NCI-H2227 treated with DMSO at 0.1 percent for 48 hours (cell line): Measurements from ENCODE around the gene DNM1.

Source experiments
- DNase-seq: peaks from one replicate; lab custom pipeline; 2025; lab: John Stamatoyannopoulos, UW

DNM1 gene

GRCh38 chr9:128205296-128205944, 2.2 kb downstream of the DNM1 start:
- no peak for DNase-seq

DNA sequence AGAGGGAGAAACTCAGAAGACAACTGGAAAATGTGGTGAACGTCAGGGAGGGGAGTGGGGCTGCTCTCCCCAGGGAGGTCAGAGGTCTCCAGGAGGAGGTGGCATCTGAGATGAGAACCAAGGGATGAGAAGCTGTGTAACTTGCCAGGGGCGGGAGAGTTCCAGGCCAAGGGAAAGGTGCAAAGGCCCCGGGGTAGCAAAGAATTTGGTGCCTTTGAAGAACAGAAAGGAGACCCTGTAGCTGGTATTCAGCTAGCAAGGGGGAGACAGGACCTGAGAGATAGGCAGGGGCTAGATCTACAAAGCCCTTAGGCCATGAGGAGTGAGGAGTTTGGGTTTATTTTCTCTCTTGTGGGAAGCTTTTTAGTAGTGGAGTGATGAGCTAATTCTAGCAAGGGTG, 3.3 kb downstream of the DNM1 start:
- DNase-seq = no peak

DNA sequence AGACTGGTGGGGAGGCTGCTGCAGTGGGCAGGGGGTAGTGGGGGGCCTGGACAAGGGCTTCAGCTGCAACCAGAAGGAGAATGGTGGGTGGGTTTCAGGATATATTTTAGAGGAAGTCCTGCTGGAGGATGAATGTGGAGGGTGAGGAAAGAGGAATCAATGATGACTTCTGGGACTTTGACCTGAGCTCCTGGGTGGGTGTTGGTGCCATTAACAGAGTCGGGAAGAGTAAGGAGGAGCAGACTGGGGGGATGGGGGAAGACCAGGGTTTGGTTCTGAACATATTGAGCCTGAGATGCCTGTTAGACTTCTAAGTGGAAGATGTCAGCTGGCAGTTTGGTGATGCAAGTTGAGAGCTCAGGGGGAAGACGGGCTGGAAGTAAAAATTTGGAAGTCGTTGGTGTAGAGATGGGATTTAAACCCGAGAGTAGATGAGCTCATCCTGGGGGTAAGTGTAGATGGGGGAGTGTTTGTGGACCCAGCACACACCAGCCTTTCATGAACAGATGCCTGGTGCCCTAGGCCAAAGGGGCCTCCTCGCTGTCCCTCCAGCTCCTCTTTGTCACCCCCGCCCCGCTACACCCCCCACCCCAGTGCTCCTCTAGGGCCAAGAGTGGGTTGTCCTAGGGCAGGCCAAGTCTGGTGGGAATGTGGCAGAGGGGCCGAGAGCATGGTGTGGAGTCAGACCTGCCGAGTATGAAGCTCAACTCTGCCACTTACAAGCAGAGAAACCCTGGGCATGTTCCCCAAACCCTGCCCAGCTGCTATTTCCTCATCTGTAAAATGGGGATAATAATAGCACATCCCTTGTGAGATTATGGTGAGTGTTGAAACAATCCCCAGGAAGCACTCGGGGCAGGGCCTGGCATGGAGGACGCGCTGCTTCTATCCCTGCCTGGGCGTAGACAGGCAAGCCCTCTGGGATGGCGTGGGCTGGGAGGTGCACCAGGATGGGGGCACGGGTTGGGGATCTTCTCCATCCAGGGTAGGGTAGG, 4.0 kb downstream of the DNM1 start:
- DNase-seq = no peak

DNA sequence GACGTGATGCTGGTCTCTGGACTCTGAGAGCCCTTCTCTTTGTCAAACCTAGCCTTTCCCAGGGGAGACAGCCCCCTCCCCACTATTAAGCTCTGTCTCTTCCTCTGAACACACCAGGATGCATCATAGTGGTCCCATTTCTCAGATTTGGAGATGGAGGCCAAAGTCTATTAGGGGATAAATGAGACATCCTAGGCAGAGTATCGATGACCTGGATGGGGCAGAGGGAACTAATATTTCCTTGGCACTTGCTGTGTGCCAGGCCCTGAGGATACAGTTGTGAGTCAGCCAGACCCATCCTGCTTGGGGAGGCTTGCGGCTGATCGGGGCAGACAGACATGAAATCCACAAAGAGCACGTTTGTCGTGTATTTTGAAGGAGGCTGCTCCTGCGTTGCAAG, 5.2 kb downstream of the DNM1 start:
- no peak for DNase-seq

DNA sequence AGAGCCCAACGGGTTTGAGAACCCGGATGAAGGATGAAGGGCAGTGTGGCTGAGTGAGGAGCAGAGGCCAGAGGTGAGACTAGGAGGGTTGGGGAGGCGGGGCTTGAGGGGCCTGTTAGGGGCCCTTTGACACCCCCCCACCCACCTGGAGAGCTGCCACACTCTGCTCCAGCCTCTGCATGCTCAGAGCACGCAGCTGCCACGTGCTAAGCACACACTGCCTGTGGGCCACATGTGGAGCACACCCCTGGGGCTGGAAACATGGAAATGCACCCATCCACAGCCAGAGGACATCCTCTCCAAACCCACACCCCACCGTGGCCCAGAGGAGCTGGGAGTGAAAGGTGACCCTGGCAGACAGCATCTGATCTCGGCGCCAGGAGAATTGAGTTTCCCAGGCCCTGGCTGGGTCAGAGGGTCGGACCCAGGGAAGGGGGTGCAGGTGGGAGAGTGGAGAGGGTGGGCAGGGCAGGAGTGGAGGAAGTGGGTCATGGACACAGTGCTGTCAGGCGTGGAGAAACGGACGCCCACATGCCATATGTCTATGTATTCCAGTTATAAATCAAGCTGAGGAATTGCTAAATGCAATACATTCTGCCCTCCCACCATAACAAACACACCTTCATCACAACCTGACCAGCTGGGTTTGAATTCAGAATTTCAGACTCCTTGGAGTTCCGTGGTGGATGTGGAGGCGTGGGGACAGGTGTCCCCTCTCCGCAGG, 5.9 kb downstream of the DNM1 start:
- DNase-seq = no peak

DNA sequence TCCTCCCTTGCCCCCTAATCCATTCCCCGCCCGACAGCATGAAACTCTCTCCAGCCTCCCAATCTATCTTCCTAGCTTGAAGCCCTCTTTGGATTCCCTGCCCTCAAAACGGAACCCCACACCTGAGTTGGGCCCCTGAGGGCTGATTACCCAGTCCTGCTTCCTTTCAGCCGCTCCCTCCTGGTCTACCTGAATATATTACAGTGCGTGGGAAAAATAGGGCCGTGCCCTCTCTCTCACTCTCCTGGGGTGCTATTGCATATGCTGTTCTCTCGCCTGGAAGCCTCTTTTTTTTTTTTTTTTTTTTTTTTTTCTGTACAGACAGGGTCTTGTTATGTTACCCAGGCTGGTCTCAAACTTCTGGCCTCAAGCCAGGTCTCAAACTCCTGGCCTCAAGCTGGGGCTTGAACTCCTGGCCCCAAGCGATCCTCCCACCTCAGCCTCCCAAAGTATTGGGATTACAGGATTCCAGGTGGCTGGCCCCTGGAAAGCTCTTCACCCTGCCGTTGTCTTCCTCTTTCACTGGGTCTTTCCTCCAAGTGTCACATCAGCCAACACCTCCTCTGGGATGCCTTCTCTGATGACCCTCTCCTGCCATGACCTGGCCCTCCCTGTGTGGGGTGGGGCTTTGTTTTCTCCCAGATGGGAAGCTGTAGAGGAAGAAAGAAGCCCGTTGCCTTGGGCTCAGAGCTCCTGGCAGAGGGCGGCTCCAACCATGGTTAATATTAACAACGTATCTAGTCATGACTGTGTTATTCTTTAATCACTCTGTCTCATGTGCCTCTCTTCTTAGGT, 8.2 kb downstream of the DNM1 start:
- DNase-seq = no peak

GRCh38 chr9:128211981-128212281, 8.8 kb downstream of the DNM1 start:
- no peak for DNase-seq

- no peak for DNase-seq
Measured at GRCh38 chr9:128213746-128214497, 10.7 kb downstream of the DNM1 start.

DNA sequence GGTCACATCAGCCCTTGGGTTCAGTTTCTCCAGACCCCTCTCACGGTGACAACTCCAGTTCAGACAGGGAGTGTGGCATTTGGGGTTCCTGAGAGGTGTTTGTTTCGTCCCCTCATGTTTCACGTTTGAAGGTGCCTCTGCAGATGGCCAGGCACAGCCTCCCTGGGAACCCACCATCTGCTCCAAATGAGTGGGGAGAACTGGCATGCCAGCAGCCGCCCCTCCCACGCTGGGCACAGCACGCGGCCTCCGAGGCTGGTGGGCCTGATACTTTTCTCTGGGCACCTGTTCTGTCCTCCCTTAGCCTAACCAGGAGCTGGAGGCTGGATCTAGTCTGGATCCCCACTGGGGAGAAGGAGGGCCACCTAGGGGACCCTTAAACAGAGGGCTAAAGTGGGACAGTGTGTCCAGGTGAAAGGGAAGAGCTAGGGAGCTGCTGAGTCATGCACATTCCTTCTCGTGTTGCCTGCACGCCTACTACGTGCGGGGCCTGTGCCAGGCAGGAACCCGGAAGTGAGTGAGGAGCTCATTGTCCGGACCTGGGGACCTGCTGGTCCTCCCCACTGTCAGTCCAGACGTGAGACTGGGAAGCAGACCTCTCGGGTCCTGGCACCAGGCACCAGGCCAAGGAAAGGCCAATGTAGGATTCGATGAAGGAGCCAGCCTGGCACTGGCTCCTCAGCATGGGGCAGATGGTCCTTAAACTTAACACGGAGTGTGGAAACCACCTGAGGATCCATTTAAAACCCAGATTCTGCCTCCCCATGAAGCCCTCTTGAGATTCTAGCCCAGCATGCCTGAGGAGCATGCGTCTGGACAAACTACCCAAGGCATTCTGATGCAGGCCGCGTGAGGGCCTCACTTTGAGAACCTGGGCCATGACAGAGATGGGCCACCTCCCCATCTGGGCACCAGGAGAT, 11.7 kb downstream of the DNM1 start:
- no peak for DNase-seq

- no peak for DNase-seq
Measured at GRCh38 chr9:128215491-128216409, 12.6 kb downstream of the DNM1 start.

DNA sequence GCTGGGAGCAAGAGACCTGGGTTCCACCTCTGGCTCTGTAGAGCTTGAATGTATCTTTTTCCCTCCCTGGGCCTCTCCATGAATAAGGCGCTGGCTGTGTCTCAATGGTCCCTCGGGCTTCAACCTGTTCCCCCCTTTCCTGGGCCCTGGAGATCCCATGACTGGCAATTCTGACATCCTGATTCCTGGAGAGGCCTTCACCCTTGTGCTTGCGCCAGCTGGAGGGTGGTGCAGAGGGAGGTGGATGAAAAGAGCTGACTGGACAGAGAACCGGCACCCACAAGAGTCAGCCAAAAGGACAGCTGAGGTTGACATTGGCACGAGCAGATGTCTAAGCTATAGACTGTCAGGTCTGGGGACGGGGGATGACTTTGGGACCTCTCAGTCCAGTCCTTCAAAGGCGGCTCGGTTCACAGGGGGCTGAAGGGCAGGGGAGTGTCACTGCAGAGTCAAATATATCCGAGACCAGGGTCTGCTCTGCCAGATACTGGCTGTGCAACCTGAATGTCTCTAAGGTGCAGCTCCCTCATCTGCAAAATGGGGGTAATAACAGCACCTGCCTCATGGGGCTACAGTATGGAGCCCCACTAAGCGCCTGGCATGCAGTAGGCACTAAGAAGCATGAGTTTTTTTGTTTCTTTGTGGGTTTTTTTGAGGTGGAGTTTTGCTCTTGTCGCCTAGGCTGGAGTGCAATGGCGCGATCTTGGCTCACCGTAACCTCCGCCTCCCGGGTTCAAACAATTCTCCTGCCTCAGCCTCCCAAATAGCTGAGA, 13.8 kb downstream of the DNM1 start:
- no peak for DNase-seq

DNA sequence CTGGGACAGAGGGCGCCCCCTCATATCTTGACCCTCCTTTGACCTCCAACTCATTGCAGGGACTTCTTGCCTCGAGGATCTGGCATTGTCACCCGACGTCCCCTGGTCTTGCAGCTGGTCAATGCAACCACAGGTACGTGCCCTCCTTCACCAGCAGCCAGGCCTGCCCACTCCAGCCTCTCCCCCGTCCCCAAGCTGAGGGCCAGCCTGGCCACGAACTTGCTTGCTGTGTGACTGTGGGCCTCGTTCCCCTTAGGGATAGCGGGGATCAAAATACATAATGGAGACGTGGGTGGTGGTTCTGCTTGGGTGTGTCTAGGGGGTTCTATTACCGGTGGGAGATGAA, 15.0 kb downstream of the DNM1 start:
- no peak for DNase-seq

- no peak for DNase-seq
Measured at GRCh38 chr9:128218518-128219389, 15.6 kb downstream of the DNM1 start.

- no peak for DNase-seq
Measured at GRCh38 chr9:128219831-128220230, 16.7 kb downstream of the DNM1 start.

- DNase-seq = no peak
Measured at GRCh38 chr9:128222026-128222425, 18.8 kb downstream of the DNM1 start.

DNA sequence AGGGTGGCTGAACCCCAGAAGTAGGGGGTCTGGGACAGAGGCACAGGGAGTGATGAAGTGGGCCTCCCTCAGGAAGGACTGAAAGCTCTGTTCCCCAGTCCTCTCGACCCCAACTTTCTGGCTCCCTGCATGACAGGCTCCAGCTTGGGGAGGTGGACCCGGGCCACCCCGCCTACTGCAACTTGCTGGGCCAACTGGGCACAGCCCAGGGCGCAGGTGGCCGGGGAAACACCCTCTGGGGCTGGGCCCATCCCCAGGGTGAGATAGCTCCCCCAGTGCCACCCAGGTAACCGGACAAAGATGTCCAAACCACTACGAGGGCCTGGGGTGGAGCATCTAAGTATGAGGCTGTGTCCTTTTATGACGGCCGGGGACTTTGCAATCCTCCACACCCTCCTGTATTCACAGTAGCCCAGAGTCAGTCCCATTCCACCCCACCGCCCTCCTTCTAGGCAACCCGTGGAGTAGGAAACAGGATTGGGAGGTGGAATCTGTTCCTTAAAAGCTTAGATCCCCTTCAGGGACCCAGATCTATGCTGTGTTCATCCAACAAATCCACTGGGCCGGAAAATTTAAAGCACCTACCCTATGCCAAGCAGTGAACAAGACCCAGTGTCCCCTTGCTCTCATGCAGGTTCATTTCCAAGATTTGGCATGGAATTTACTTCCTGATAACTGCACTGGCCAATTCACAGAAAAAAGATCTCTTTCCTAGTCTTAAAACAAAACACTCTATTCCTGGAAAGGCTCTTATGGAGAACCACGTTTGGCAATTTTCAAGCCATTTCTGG, 19.9 kb downstream of the DNM1 start:
- no peak for DNase-seq

GRCh38 chr9:128224877-128225276, 21.7 kb downstream of the DNM1 start:
- no peak for DNase-seq
